ENCODE results near the gene ANKRD42.
A peak's percentile ranks its signal among the peaks of the same experiment; 100 is the strongest.

The ANKRD42 gene

GRCh38 chr11:83193315-83194280 is at the start of gene ANKRD42:
TSS of gene ANKRD42 (plus strand) at chr11:83193712. CDS start at chr11:83194671, 959 bp downstream.
- peak; percentile 85 for DNase-seq

- DNase-seq = no peak
Observed at GRCh38 chr11:83147895-83148294, 45.6 kb upstream of the ANKRD42 start.

GRCh38 chr11:83150450-83150849 is 43.1 kb upstream of the ANKRD42 start:
- no peak for DNase-seq

- no peak for DNase-seq
Observed at GRCh38 chr11:83151274-83151977, 42.1 kb upstream of the ANKRD42 start.

GRCh38 chr11:83152264-83152663 is 41.2 kb upstream of the ANKRD42 start:
- DNase-seq = no peak

- DNase-seq = no peak
Observed at GRCh38 chr11:83153764-83154163, 39.7 kb upstream of the ANKRD42 start.

GRCh38 chr11:83156144-83156995 is 37.1 kb upstream of the ANKRD42 start:
- DNase-seq = peak; percentile 100

- DNase-seq = no peak
Observed at GRCh38 chr11:83156996-83157593, 36.4 kb upstream of the ANKRD42 start, which contains the start of gene PCF11. TSS of gene PCF11 (plus strand) at chr11:83157131. CDS start at chr11:83157440, 309 bp downstream.

- DNase-seq = no peak
Observed at GRCh38 chr11:83157594-83158356, 35.7 kb upstream of the ANKRD42 start.

- DNase-seq = no peak
Observed at GRCh38 chr11:83158357-83158786, 35.1 kb upstream of the ANKRD42 start.

GRCh38 chr11:83158965-83159901 is 34.3 kb upstream of the ANKRD42 start:
- DNase-seq = no peak

- no peak for DNase-seq
Observed at GRCh38 chr11:83159902-83160865, 33.3 kb upstream of the ANKRD42 start.

- no peak for DNase-seq
Observed at GRCh38 chr11:83161610-83162199, 31.8 kb upstream of the ANKRD42 start.

- DNase-seq = no peak
Observed at GRCh38 chr11:83162377-83162776, 31.1 kb upstream of the ANKRD42 start.

- DNase-seq = no peak
Observed at GRCh38 chr11:83166193-83166866, 27.2 kb upstream of the ANKRD42 start.

GRCh38 chr11:83168756-83169155 is 24.8 kb upstream of the ANKRD42 start:
- DNase-seq = no peak

GRCh38 chr11:83170865-83171264 is 22.6 kb upstream of the ANKRD42 start:
- no peak for DNase-seq

GRCh38 chr11:83172551-83172950 is 21.0 kb upstream of the ANKRD42 start:
- DNase-seq = no peak
